SK-N-MC (cell line): ENCODE data around the gene LGR4.

Source experiments
- EZH2 ChIP-seq: fragments of 200-600 bp; sonication (generic); IDR thresholded peaks from one replicate; pipeline ENCODE4 v1.6.1; 2017; ENCODE audit warnings: antibody characterized with exemption
- POLR2AphosphoS5 ChIP-seq: IDR thresholded peaks from 2 replicates; pipeline ENCODE4 v1.6.1; 2012; ENCODE audit warnings: mild to moderate bottlenecking, low read depth, low read length, borderline replicate concordance

GRCh38 chr11:27388001-27388400 lies 84.6 kb downstream of the LGR4 start:
- TF ChIP-seq POLR2AphosphoS5 (no peak), EZH2 (no peak)
